B cell (primary cell): ENCODE measurements around the gene EYS. TPM values are rescaled to one million over a fixed set of nuclear protein-coding genes. Genes with fewer than 3 reads are reported as not detected.

Experiments
- ATAC-seq: fragments of 200-7000 bp; cut with Tn5 transposase; one replicate; pipeline ENCODE4 v1.10.0; 2021; ENCODE audit warnings: low read depth, mild to moderate bottlenecking, moderate number of reproducible peaks, moderate library complexity
- CTCF ChIA-PET: fragments of 350-600 bp; sonication (Branson Sonifier 250); formaldehyde crosslinking; loops from one replicate; lab custom pipeline; 2021; ENCODE audit warnings: antibody characterized with exemption, inconsistent platforms; lab: Charles Lee
- POLR2A ChIA-PET: fragments of 350-600 bp; sonication (Branson Sonifier 250); formaldehyde crosslinking; loops from one replicate; lab custom pipeline; 2021; ENCODE audit warnings: antibody characterized with exemption; lab: Charles Lee
- DNase-seq: peaks from one replicate; pipeline ENCODE4 v3.0.0; 2013
- H2AFZ ChIP-seq: 2 replicates; pipeline ENCODE4 v1.6.1; 2012; ENCODE audit warnings: mild to moderate bottlenecking, low read depth, low read length; ENCODE audit not compliant: insufficient read depth, poor library complexity, severe bottlenecking
- H3K27ac ChIP-seq, 2 donors: 1 replicate in 1 of 2; 2 replicates in 1 of 2; pipeline ENCODE4 v1.5.1; 2012 to 2013; ENCODE audit warnings: low read length in 2 of 2, mild to moderate bottlenecking in 2 of 2, moderate library complexity in 1 of 2
- H3K27me3 ChIP-seq, 4 experiments: fragments of 200-600 bp in 1 of 4; sonication (generic) in 1 of 4; replicated peaks in 1 of 4; 1 replicate in 2 of 4; 2 replicates in 2 of 4; pipeline versions ENCODE4 v1.6.1 to v1.7.0; 2013 to 2016; ENCODE audit warnings: low read length in 3 of 4, mild to moderate bottlenecking in 2 of 4, mixed read lengths in 1 of 4, moderate library complexity in 1 of 4; ENCODE audit not compliant: insufficient read depth in 4 of 4, control insufficient read depth in 3 of 4; ENCODE audit errors: control extremely low read depth in 1 of 4
- H3K36me3 ChIP-seq, 2 experiments: replicated peaks in 1 of 2; 1 replicate in 1 of 2; 2 replicates in 1 of 2; pipeline versions ENCODE4 v1.6.1 to v1.7.1; 2013; ENCODE audit warnings: low read length in 1 of 2; ENCODE audit not compliant: insufficient read depth in 2 of 2, control insufficient read depth in 1 of 2; ENCODE audit errors: control extremely low read depth in 1 of 2, extremely low read depth in 1 of 2
- H3K4me1 ChIP-seq, 2 donors: fragments of 200-600 bp in 1 of 2; sonication (generic) in 1 of 2; 1 replicate in 1 of 2; 2 replicates in 1 of 2; pipeline versions ENCODE4 v1.5.1 to v1.6.1; 2013 to 2017; ENCODE audit warnings: low read length in 2 of 2; ENCODE audit not compliant: control insufficient read depth in 2 of 2, insufficient read depth in 2 of 2
- H3K4me2 ChIP-seq: replicated peaks from 2 replicates; pipeline ENCODE3; 2012; ENCODE audit warnings: mild to moderate bottlenecking, low read depth, low read length; ENCODE audit not compliant: poor library complexity, severe bottlenecking
- H3K4me3 ChIP-seq, 5 experiments: fragments of 200-600 bp in 1 of 5; sonication (generic) in 1 of 5; 1 replicate in 3 of 5; 2 replicates in 2 of 5; pipeline versions ENCODE4 v1.5.1 to v1.7.0; 2011 to 2016; ENCODE audit warnings: low read length in 4 of 5, mild to moderate bottlenecking in 4 of 5, low read depth in 2 of 5, control low read depth in 1 of 5, moderate library complexity in 1 of 5; ENCODE audit not compliant: insufficient read depth in 1 of 5; ENCODE audit errors: control extremely low read depth in 1 of 5, extremely low read depth in 1 of 5
- H3K79me2 ChIP-seq: fragments of 200-600 bp; sonication (generic); one replicate; pipeline ENCODE4 v1.6.0; 2016; ENCODE audit warnings: low read length; ENCODE audit not compliant: control insufficient read depth, insufficient read depth
- H3K9ac ChIP-seq: fragments of 200-600 bp; sonication (generic); 2 replicates; pipeline ENCODE4 v1.6.1; 2017; ENCODE audit warnings: mild to moderate bottlenecking, low read length, moderate library complexity
- H3K9me3 ChIP-seq, 3 donors: one replicate each; pipeline versions ENCODE4 v1.6.1 to v1.7.1; 2013; ENCODE audit warnings: low read length in 2 of 3; ENCODE audit not compliant: control insufficient read depth in 2 of 3, insufficient read depth in 1 of 3; ENCODE audit errors: control extremely low read depth in 1 of 3
- H4K20me1 ChIP-seq: 2 replicates; pipeline ENCODE4 v1.6.0; 2012; ENCODE audit warnings: mild to moderate bottlenecking, low read length; ENCODE audit not compliant: insufficient read depth, control insufficient read depth, poor library complexity, severe bottlenecking
- H3K27ac Mint-ChIP-seq: one replicate; pipeline ENCODE4 v1.8.0; 2021; ENCODE audit warnings: mixed read lengths
- H3K27me3 Mint-ChIP-seq: one replicate; pipeline ENCODE4 v1.8.0; 2021; ENCODE audit warnings: mixed read lengths
- H3K4me1 Mint-ChIP-seq: one replicate; pipeline ENCODE4 v1.8.0; 2021; ENCODE audit warnings: mixed read lengths
- H3K4me3 Mint-ChIP-seq: one replicate; pipeline ENCODE4 v1.8.0; 2021; ENCODE audit warnings: mixed read lengths
- H3K9me3 Mint-ChIP-seq: one replicate; pipeline ENCODE4 v1.8.0; 2022; ENCODE audit warnings: mixed read lengths; ENCODE audit not compliant: insufficient read depth
- CTCF ChIP-seq: fragments of 200-600 bp; IDR thresholded peaks from one replicate; pipeline ENCODE4 v1.8.0; 2022; ENCODE audit warnings: antibody characterized with exemption, mild to moderate bottlenecking
- EZH2 ChIP-seq: IDR thresholded peaks from 2 replicates; pipeline ENCODE4 v1.6.1; 2012; ENCODE audit warnings: borderline replicate concordance, low read depth, mild to moderate bottlenecking, moderate library complexity, low read length; ENCODE audit not compliant: insufficient read depth, poor library complexity, severe bottlenecking
- WGBS: methylation state at CpG from one replicate; pipeline ENCODE4 v1.1.5; 2013; ENCODE audit warnings: missing lambda C conversion rate; ENCODE audit not compliant: insufficient coverage; 5-methylcytosine and 5-hydroxymethylcytosine counted together
- intact Hi-C: fragments of 100-400 bp; cut with micrococcal nuclease; formaldehyde crosslinking; loops from one replicate; pipeline ENCODE4 v1.10.0; 2022
- polyA plus RNA-seq: library from polyadenylated mRNA; depleted of rRNA; stranded (reverse); fragments of >200 nt; gene quantifications from 2 replicates; pipeline ENCODE4 v1.2.3, GENCODE V29; 2012
- total RNA-seq, 2 donors: library from RNA; stranded (reverse); fragments of 120-200 nt in 1 of 2; gene quantifications; 1 replicate in 1 of 2; 2 replicates in 1 of 2; pipeline versions ENCODE4 v1.2.3 to v1.2.4, GENCODE V29; 2013 to 2022

EYS gene
- total and polyA plus RNA-seq, 2 donors (not counting 1 experiment from before 2014, with no cell fraction given) = not detected

- CTCF ChIA-PET = no interaction called here
- no peaks in the 10 kb centered on the region for H3K4me1 ChIP-seq
- POLR2A ChIA-PET = no interaction called here
- Mint-ChIP-seq H3K27ac (no peak overlapping the region), H3K4me1 (no peaks in the 10 kb centered on the region), H3K27me3 (no peaks in the 10 kb centered on the region), H3K4me3 (no peak overlapping the region), H3K9me3 (no peaks in the 10 kb centered on the region)
- peaks cover 0 to 13% (median 0%) of the 10 kb centered on the region in 3 donors for H3K9me3 ChIP-seq
- DNase-seq (no peak), ATAC-seq (no peak)
- no peaks in the 10 kb centered on the region for H3K27me3 ChIP-seq
- H3K4me3 ChIP-seq = no peak overlapping the region
- H2AFZ ChIP-seq = no peak overlapping the region
- no peaks in the 10 kb centered on the region for H4K20me1 ChIP-seq
- H3K9ac ChIP-seq = no peak overlapping the region
- no peak for TF ChIP-seq EZH2
- TF ChIP-seq CTCF = no peak
- H3K4me2 ChIP-seq = no peak overlapping the region
- 93% methylated on average over 21 of the region's 24 CpGs for WGBS
- no peaks in the 10 kb centered on the region for H3K36me3 ChIP-seq
- no peaks in the 10 kb centered on the region for H3K79me2 ChIP-seq
- H3K27ac ChIP-seq = no peak overlapping the region
- intact Hi-C loops = no loop called here
Measured at GRCh38 chr6:64023693-64024092, 1683.3 kb downstream of the EYS start.

- no peaks in the 10 kb centered on the region for H3K9me3 Mint-ChIP-seq
- H3K9ac ChIP-seq = no peak overlapping the region
- no peak for DNase-seq
Measured at GRCh38 chr6:64014595-64014994, 1692.4 kb downstream of the EYS start.

More at GRCh38 chr6:64014595-64014994, 1692.4 kb downstream of the EYS start:
- ATAC-seq = no peak
- no peaks in the 10 kb centered on the region for H3K36me3 ChIP-seq
- ChIA-PET POLR2A (no interaction called here), CTCF (no interaction called here)
- H3K27ac Mint-ChIP-seq = no peak overlapping the region
- no peak overlapping the region for H3K4me3 Mint-ChIP-seq
- no peak overlapping the region for H3K27ac ChIP-seq
- intact Hi-C loops = no loop called here
- no peaks in the 10 kb centered on the region for H3K4me1 ChIP-seq
- H3K4me2 ChIP-seq = no peak overlapping the region
- H3K79me2 ChIP-seq = no peaks in the 10 kb centered on the region
- H4K20me1 ChIP-seq = no peaks in the 10 kb centered on the region
- H3K4me3 ChIP-seq = no peak overlapping the region
- H3K27me3 ChIP-seq = no peaks in the 10 kb centered on the region
- TF ChIP-seq CTCF (no peak), EZH2 (no peak)
- no peak overlapping the region for H2AFZ ChIP-seq
- H3K9me3 ChIP-seq = peaks cover 0 to 7% (median 0%) of the 10 kb centered on the region in 3 donors
- no peaks in the 10 kb centered on the region for H3K4me1 Mint-ChIP-seq
- H3K27me3 Mint-ChIP-seq = no peaks in the 10 kb centered on the region
